Measurements from ENCODE around the gene MTFMT.
"Not testable (repeated sequence)": the region's sequence is repeated elsewhere in the genome, so short reads cannot be mapped to it uniquely, and the experiment has no call there.

MTFMT gene

DNA sequence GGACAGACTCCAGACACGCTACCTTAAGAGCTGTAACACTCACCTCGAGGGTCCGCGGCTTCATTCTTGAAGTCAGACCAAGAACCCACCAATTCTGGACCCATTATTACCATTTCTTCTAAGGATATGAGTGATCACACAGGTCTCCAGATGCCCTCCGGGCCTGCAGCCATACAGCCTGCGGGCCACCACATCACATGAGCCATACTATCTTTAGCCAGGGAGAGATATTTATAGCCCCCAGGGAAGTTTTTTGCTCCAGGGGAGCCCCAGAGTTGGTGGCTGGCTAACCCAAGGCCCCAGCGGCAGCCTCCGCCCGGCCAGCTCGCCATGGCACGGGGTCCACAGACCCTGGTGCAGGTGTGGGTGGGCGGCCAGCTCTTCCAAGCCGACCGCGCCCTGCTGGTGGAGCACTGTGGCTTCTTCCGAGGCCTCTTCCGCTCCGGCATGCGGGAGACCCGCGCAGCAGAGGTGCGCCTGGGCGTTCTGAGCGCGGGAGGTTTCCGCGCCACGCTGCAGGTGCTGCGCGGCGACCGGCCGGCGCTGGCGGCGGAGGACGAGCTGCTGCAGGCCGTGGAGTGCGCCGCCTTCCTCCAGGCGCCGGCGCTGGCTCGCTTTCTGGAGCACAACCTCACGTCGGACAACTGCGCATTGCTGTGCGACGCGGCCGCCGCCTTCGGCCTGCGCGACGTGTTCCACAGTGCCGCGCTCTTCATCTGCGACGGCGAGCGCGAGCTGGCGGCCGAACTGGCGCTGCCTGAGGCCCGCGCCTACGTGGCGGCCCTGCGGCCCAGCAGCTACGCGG lies 47.2 kb upstream of the MTFMT start, which contains the start of gene KBTBD13:
Gene KBTBD13 (plus strand): TSS at position 261 of the 805 bp plus-strand sequence. CDS start 70 bp downstream, at position 331.
- no peak for DNase-seq (ENCODE audit: low read depth in 1 of 2, low spot score in 1 of 2)

DNA sequence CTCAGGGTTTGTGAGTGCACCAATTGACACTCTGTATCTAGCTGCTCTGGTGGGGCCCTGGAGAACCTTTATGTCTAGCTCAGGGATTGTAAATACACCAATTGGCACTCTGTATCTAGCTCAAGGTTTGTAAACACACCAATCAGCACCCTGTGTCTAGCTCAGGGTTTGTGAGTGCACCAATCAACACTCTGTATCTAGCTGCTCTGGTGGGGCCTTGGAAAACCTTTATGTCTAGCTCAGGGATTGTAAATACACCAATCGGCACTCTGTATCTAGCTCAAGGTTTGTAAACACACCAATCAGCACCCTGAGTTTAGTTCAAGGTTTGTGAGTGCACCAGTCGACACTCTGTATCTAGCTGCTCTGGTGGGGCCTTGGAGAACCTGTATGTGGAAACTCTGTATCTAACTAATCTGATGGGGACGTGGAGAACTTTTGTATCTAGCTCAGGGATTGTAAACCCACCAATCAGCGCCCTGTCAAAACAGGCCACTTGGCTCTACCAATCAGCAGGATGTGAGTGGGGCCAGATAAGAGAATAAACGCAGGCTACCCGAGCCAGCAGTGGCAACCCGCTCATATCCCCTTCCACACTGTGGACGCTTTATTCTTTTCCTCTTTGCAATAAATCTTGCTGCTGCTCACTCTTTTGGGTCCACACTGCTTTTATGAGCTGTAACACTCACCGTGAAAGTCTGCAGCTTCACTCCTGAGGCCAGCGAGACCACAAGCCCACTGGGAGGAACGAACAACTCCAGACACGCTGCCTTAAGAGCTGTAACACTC lies 46.4 kb upstream of the MTFMT start:
- H3K4me3 ChIP-seq (replicated peaks; ENCODE audit: insufficient read depth, low read length); DNase-seq (ENCODE audit: low read depth in 1 of 2, low spot score in 1 of 2); H3K27me3 ChIP-seq (ENCODE audit: insufficient read depth, poor library complexity, severe bottlenecking); H3K27ac ChIP-seq (replicated peaks): not testable (repeated sequence)

More for the DNA sequence above, 47.2 kb upstream of the MTFMT start, which contains the start of gene KBTBD13:
- TF ChIP-seq, protein P1, sequence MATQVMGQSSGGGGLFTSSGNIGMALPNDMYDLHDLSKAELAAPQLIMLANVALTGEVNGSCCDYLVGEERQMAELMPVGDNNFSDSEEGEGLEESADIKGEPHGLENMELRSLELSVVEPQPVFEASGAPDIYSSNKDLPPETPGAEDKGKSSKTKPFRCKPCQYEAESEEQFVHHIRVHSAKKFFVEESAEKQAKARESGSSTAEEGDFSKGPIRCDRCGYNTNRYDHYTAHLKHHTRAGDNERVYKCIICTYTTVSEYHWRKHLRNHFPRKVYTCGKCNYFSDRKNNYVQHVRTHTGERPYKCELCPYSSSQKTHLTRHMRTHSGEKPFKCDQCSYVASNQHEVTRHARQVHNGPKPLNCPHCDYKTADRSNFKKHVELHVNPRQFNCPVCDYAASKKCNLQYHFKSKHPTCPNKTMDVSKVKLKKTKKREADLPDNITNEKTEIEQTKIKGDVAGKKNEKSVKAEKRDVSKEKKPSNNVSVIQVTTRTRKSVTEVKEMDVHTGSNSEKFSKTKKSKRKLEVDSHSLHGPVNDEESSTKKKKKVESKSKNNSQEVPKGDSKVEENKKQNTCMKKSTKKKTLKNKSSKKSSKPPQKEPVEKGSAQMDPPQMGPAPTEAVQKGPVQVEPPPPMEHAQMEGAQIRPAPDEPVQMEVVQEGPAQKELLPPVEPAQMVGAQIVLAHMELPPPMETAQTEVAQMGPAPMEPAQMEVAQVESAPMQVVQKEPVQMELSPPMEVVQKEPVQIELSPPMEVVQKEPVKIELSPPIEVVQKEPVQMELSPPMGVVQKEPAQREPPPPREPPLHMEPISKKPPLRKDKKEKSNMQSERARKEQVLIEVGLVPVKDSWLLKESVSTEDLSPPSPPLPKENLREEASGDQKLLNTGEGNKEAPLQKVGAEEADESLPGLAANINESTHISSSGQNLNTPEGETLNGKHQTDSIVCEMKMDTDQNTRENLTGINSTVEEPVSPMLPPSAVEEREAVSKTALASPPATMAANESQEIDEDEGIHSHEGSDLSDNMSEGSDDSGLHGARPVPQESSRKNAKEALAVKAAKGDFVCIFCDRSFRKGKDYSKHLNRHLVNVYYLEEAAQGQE (IDR thresholded peaks at IDR 0.05; ENCODE audit: insufficient replicate concordance, low read depth), result no peak
- TF ChIP-seq GABPA (IDR thresholded peaks at IDR 0.05; ENCODE audit: low read depth) (no peak), POLR2AphosphoS5 (IDR thresholded peaks at IDR 0.05; ENCODE audit: low read depth) (no peak), SPI1 (IDR thresholded peaks at IDR 0.05; ENCODE audit: borderline replicate concordance, low read depth) (no peak)
- TF ChIP-seq, protein P2, sequence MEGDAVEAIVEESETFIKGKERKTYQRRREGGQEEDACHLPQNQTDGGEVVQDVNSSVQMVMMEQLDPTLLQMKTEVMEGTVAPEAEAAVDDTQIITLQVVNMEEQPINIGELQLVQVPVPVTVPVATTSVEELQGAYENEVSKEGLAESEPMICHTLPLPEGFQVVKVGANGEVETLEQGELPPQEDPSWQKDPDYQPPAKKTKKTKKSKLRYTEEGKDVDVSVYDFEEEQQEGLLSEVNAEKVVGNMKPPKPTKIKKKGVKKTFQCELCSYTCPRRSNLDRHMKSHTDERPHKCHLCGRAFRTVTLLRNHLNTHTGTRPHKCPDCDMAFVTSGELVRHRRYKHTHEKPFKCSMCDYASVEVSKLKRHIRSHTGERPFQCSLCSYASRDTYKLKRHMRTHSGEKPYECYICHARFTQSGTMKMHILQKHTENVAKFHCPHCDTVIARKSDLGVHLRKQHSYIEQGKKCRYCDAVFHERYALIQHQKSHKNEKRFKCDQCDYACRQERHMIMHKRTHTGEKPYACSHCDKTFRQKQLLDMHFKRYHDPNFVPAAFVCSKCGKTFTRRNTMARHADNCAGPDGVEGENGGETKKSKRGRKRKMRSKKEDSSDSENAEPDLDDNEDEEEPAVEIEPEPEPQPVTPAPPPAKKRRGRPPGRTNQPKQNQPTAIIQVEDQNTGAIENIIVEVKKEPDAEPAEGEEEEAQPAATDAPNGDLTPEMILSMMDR (IDR thresholded peaks at IDR 0.05; ENCODE audit: insufficient read depth, low read length), result no peak
- no peaks in the 10 kb centered on the region for H3K27me3 ChIP-seq (ENCODE audit: insufficient read depth, poor library complexity, severe bottlenecking)
- H3K4me3 ChIP-seq (replicated peaks; ENCODE audit: insufficient read depth, low read length), result no peak within 1 kb of the TSS
- no peak within 1 kb of the TSS for H3K27ac ChIP-seq (replicated peaks)

DNA sequence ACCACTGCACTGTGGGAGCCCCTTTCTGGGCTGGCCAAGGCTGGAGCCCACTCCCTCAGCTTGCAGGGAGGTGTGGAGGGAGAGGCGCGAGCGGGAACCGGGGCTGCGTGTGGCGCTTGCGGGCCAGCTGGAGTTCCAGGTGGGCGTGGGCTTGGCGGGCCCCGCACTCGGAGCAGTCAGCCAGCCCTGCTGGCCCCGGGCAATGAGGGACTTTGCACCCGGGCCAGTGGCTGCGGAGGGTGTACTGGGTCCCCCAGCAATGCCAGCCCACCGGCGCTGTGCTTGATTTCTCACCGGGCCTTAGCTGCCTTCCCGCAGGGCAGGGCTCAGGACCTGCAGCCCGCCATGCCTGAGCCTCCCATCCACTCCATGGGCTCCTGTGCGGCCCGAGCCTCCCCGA lies 45.5 kb upstream of the MTFMT start:
- H3K4me3 ChIP-seq (replicated peaks; ENCODE audit: insufficient read depth, low read length); DNase-seq (ENCODE audit: low read depth in 1 of 2, low spot score in 1 of 2); H3K27ac ChIP-seq (replicated peaks); H3K27me3 ChIP-seq (ENCODE audit: insufficient read depth, poor library complexity, severe bottlenecking): not testable (repeated sequence)

DNA sequence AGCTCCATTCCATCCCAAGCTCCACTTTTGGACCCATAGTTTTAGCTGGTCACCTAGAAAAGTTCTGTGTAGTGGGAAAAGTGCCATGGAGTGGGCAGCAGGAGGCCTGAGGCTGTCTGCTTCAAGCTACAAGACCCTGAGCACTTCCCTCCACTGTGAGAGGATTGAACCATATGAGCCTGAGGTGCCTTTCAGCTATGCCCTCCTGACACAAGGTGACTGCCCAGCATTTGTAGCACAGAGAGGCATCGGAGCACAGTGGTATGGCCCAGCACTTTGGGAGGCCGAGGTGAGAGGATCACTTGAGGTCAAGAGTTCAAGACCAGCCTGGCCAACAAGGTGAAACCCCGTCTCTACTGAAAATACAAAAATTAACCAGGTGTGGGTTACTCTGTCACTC lies 43.2 kb upstream of the MTFMT start:
- no peak for DNase-seq (ENCODE audit: low read depth in 1 of 2, low spot score in 1 of 2)
- Histone ChIP-seq H3K27me3 (ENCODE audit: insufficient read depth, poor library complexity, severe bottlenecking) (peaks cover 8% of the 10 kb centered on the region), H3K27ac (replicated peaks) (no peak overlapping the region), H3K4me3 (replicated peaks; ENCODE audit: insufficient read depth, low read length) (no peak overlapping the region)
- TF ChIP-seq GABPA (IDR thresholded peaks at IDR 0.05; ENCODE audit: low read depth) (no peak), SPI1 (IDR thresholded peaks at IDR 0.05; ENCODE audit: borderline replicate concordance, low read depth) (no peak), POLR2AphosphoS5 (IDR thresholded peaks at IDR 0.05; ENCODE audit: low read depth) (no peak)
- TF ChIP-seq, protein P1 (IDR thresholded peaks at IDR 0.05; ENCODE audit: insufficient replicate concordance, low read depth), result no peak
- TF ChIP-seq, protein P2 (IDR thresholded peaks at IDR 0.05; ENCODE audit: insufficient read depth, low read length), result no peak

Data from HL-60 (cell line).